ENCODE results near the gene ANAPC15. TPM values are rescaled to one million over a fixed set of nuclear protein-coding genes. Genes with fewer than 3 reads are reported as not detected.

Gene ANAPC15
- total and polyA plus RNA-seq, 2 experiments from 2014 or later: 52.1 to 117 TPM

GRCh38 chr11:72100462-72100861, 12.0 kb downstream of the ANAPC15 start:
- peaks cover 5% of the 10 kb centered on the region; the same call in 1 of the 2 replicates for H3K36me3 ChIP-seq (ENCODE audit: insufficient read depth)
- peaks cover 14% of the 10 kb centered on the region for H3K27me3 Mint-ChIP-seq (ENCODE audit: insufficient read depth, low read depth, poor library complexity)
- ATAC-seq (no peak), DNase-seq (ENCODE audit: low spot score) (no peak)
- no peak for TF ChIP-seq STAT1 (IDR thresholded peaks at IDR 0.05; ENCODE audit: unreplicated experiment)
- no peaks in the 10 kb centered on the region for H3K9me2 ChIP-seq (ENCODE audit: insufficient read depth)
- no peak overlapping the region for H3K4me3 Mint-ChIP-seq
- peaks cover 45% of the 10 kb centered on the region for H3K36me3 Mint-ChIP-seq (ENCODE audit: low read depth)
- no peak overlapping the region for H3K27ac ChIP-seq (ENCODE audit: low read depth)
- peaks cover 6% of the 10 kb centered on the region; the same call in 1 of the 2 replicates for H3K4me1 ChIP-seq (ENCODE audit: insufficient read depth)
- H3K79me2 ChIP-seq (replicated peaks; ENCODE audit: insufficient read depth): peaks cover 29% of the 10 kb centered on the region
- no peaks in the 10 kb centered on the region for H3K27me3 ChIP-seq (ENCODE audit: insufficient read depth)
- peaks cover 29% of the 10 kb centered on the region for H3K4me1 Mint-ChIP-seq
- peaks cover 3% of the 10 kb centered on the region for H4K20me1 ChIP-seq (replicated peaks; ENCODE audit: insufficient read depth)
- H3K4me3 ChIP-seq: no peak overlapping the region
- H3K9me3 Mint-ChIP-seq: no peaks in the 10 kb centered on the region; the same call in 1 of the 3 replicates
- peak overlapping the region; percentile 82 for H3K27ac Mint-ChIP-seq
- H3K4me2 ChIP-seq: no peak overlapping the region
- H3F3A ChIP-seq (replicated peaks; ENCODE audit: low read depth): peaks cover 9% of the 10 kb centered on the region; the same call in 1 of the 2 replicates
- no peak overlapping the region for H2AFZ ChIP-seq

- H3K4me3 Mint-ChIP-seq: no peak overlapping the region
- H3K4me1 Mint-ChIP-seq: peaks cover 29% of the 10 kb centered on the region
- no peak for TF ChIP-seq STAT1 (IDR thresholded peaks at IDR 0.05; ENCODE audit: unreplicated experiment)
- TF ChIP-seq ZNF331 (CRISPR knock-in tag; IDR thresholded peaks at IDR 0.05; ENCODE audit: low read depth): no peak
- no peak for TF ChIP-seq EZH2 (IDR thresholded peaks at IDR 0.05; ENCODE audit: low read depth, unreplicated experiment)
- no peak for TF ChIP-seq EZH2phosphoT487 (IDR thresholded peaks at IDR 0.05; ENCODE audit: unreplicated experiment)
- TF ChIP-seq POLR2AphosphoS5 (IDR thresholded peaks at IDR 0.05; ENCODE audit: low read depth): no peak
- no peak for TF ChIP-seq ETS1 (IDR thresholded peaks at IDR 0.05)
- TF ChIP-seq ZNF114 (CRISPR knock-in tag; IDR thresholded peaks at IDR 0.05): no peak
- Histone ChIP-seq H3F3A (replicated peaks; ENCODE audit: low read depth) (peaks cover 9% of the 10 kb centered on the region; the same call in 1 of the 2 replicates), H2AFZ (no peak overlapping the region), H3K36me3 (ENCODE audit: insufficient read depth) (peaks cover 5% of the 10 kb centered on the region; the same call in 1 of the 2 replicates), H3K4me2 (no peak overlapping the region), H3K9me2 (ENCODE audit: insufficient read depth) (no peaks in the 10 kb centered on the region), H3K79me2 (replicated peaks; ENCODE audit: insufficient read depth) (peaks cover 29% of the 10 kb centered on the region), H4K20me1 (replicated peaks; ENCODE audit: insufficient read depth) (peaks cover 3% of the 10 kb centered on the region), H3K27ac (ENCODE audit: low read depth) (no peak overlapping the region), H3K4me3 (no peak overlapping the region), H3K27me3 (ENCODE audit: insufficient read depth) (no peaks in the 10 kb centered on the region), H3K4me1 (ENCODE audit: insufficient read depth) (peaks cover 6% of the 10 kb centered on the region; the same call in 1 of the 2 replicates)
- H3K9me3 Mint-ChIP-seq: no peaks in the 10 kb centered on the region; the same call in 1 of the 3 replicates
- ATAC-seq (no peak), DNase-seq (ENCODE audit: low spot score) (no peak)
- H3K27me3 Mint-ChIP-seq (ENCODE audit: insufficient read depth, low read depth, poor library complexity): peaks cover 17% of the 10 kb centered on the region
- peak overlapping the region; percentile 82; the same call in 1 of the 2 replicates for H3K27ac Mint-ChIP-seq
- H3K36me3 Mint-ChIP-seq (ENCODE audit: low read depth): peaks cover 49% of the 10 kb centered on the region
Measured at GRCh38 chr11:72100009-72100408, 12.5 kb downstream of the ANAPC15 start.

GRCh38 chr11:72098741-72099140, 13.8 kb downstream of the ANAPC15 start:
- Mint-ChIP-seq H3K36me3 (ENCODE audit: low read depth) (peaks cover 56% of the 10 kb centered on the region), H3K9me3 (no peaks in the 10 kb centered on the region; the same call in 1 of the 3 replicates), H3K4me1 (peaks cover 18% of the 10 kb centered on the region), H3K4me3 (no peak overlapping the region), H3K27me3 (ENCODE audit: insufficient read depth, low read depth, poor library complexity) (peaks cover 15% of the 10 kb centered on the region), H3K27ac (no peak overlapping the region)
- Histone ChIP-seq H3K4me3 (no peak overlapping the region), H2AFZ (no peak overlapping the region), H3K27me3 (ENCODE audit: insufficient read depth) (no peaks in the 10 kb centered on the region), H3K4me2 (no peak overlapping the region), H3K79me2 (replicated peaks; ENCODE audit: insufficient read depth) (peaks cover 29% of the 10 kb centered on the region), H3K4me1 (ENCODE audit: insufficient read depth) (peaks cover 6% of the 10 kb centered on the region; the same call in 1 of the 2 replicates), H3K27ac (ENCODE audit: low read depth) (no peak overlapping the region), H3K9me2 (ENCODE audit: insufficient read depth) (no peaks in the 10 kb centered on the region), H3K36me3 (ENCODE audit: insufficient read depth) (peaks cover 5% of the 10 kb centered on the region; the same call in 1 of the 2 replicates), H3F3A (replicated peaks; ENCODE audit: low read depth) (peaks cover 3% of the 10 kb centered on the region; the same call in 1 of the 2 replicates), H4K20me1 (replicated peaks; ENCODE audit: insufficient read depth) (peaks cover 3% of the 10 kb centered on the region)
- DNase-seq (ENCODE audit: low spot score): no peak
- no peak for ATAC-seq
- no peak for TF ChIP-seq ZNF114 (CRISPR knock-in tag; IDR thresholded peaks at IDR 0.05)
- no peak for TF ChIP-seq EZH2 (IDR thresholded peaks at IDR 0.05; ENCODE audit: low read depth, unreplicated experiment)
- TF ChIP-seq ETS1 (IDR thresholded peaks at IDR 0.05): no peak
- no peak for TF ChIP-seq JUNB (IDR thresholded peaks at IDR 0.05; ENCODE audit: unreplicated experiment)
- no peak for TF ChIP-seq POLR2AphosphoS5 (IDR thresholded peaks at IDR 0.05; ENCODE audit: low read depth)
- TF ChIP-seq ZNF331 (CRISPR knock-in tag; IDR thresholded peaks at IDR 0.05; ENCODE audit: low read depth): no peak
- no peak for TF ChIP-seq STAT1 (IDR thresholded peaks at IDR 0.05; ENCODE audit: unreplicated experiment)
- TF ChIP-seq CTCF (conservative IDR thresholded peaks at IDR 0.05; ENCODE audit: low read depth in 2 of 2): no peak
- no peak for TF ChIP-seq CREB1 (CRISPR knock-in tag; IDR thresholded peaks at IDR 0.05; ENCODE audit: low read depth)
- no peak for TF ChIP-seq NANOG (IDR thresholded peaks at IDR 0.05; ENCODE audit: borderline replicate concordance)
- TF ChIP-seq EZH2phosphoT487 (IDR thresholded peaks at IDR 0.05; ENCODE audit: unreplicated experiment): no peak

All from GM23338 (cell line).